ENCODE data around the gene MDN1.
A peak's percentile ranks its signal among the peaks of the same experiment; 100 is the strongest.
"Not testable (repeated sequence)": the region's sequence is repeated elsewhere in the genome, so short reads cannot be mapped to it uniquely, and the experiment has no call there.

Gene MDN1

DNA sequence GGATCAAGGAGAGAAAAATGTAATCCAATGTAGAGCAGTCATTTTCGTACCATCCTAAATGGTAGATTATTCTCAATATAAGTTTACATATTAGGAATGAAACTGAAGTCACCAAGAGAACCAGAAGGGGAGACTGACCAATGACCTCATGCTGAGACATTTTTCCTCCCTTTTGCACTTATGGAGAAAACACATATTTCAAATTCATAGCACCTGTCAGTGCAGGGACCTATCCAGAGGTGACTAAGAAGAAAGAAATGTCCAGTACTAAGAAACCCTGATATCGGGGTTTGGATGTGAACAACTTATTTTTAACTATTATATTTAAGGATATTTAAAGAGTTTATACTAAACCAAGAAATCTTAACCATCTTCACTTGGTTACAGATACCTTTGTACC, 164.5 kb downstream of the MDN1 start:
- Histone ChIP-seq H3K4me1 (ENCODE audit: insufficient read depth, low read length) (no peaks in the 10 kb centered on the region), H3K36me3 (ENCODE audit: insufficient read depth, low read length) (peaks cover 64% of the 10 kb centered on the region)

DNA sequence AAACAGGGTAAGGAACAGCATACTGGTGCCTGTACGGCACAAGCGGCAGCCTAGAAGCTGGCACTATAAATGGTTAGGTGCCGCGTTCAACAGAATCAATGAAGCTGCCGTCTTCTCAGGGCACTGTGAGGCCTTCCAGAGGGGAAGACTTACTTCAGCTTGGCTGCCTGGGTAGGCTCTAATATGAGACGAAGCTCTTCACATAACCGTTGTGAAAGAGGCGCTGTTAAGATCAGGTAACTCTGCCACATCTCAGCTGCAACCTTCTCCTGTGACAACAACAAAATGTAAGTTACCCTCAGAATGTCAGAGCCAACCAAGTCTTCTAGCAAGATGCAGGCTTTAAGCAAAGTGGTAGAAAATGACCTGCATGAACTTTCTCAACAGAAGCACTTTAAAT, 169.0 kb downstream of the MDN1 start:
- peaks cover 73% of the 10 kb centered on the region for H3K36me3 ChIP-seq (ENCODE audit: insufficient read depth, low read length)
- H3K9ac ChIP-seq (ENCODE audit: low read depth, low read length): no peak overlapping the region
- no peaks in the 10 kb centered on the region for H3K9me3 ChIP-seq (ENCODE audit: control insufficient read depth, insufficient read depth, low read length)
- no peaks in the 10 kb centered on the region for H3K4me1 ChIP-seq (ENCODE audit: insufficient read depth, low read length)

More for the DNA sequence above, 164.5 kb downstream of the MDN1 start:
- Histone ChIP-seq H3K9ac (ENCODE audit: low read depth, low read length) (no peak overlapping the region), H3K9me3 (ENCODE audit: control insufficient read depth, insufficient read depth, low read length) (no peaks in the 10 kb centered on the region)

DNA sequence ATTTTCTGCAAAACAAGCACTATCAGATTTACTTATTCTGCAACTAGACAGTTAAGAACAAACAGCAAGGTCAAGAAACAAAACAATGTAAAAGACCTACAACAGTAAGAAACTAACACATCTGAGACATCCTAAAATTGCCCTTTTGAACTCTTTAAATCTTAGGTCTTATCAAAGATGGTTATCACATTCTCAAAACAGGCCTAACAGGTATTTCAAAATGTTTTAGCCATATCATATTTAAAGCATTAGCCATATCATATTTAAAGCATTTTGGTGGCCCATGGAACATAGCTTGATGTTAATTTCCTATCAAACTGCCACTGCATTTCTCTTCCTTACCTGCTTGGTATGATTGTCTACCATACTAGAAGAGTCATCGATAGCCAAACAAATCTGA, 169.9 kb downstream of the MDN1 start:
- H3K36me3 ChIP-seq (ENCODE audit: insufficient read depth, low read length): peaks cover 72% of the 10 kb centered on the region
- no peaks in the 10 kb centered on the region for H3K4me1 ChIP-seq (ENCODE audit: insufficient read depth, low read length)

DNA sequence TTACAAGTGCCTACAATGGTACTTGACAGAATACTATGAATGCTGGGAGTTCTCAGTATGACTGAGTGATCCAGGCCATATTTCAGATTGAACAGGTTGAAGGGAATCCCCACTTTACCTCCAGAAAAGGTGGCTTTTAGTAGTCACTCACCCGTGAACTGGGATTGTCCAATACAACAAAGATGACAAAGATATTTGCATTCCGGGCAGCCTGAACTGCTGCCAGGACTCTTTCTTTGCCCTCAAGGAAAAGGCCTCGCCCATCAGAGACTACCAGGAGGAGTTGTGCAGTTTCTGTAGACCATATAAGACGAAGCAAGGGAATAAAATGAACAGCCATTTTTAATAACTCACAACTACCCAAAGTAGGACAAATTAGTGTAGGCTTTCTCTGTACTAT, 174.7 kb downstream of the MDN1 start:
- no peaks in the 10 kb centered on the region for H3K9me3 ChIP-seq (ENCODE audit: control insufficient read depth, insufficient read depth, low read length)
- H3K36me3 ChIP-seq (ENCODE audit: insufficient read depth, low read length): peaks cover 56% of the 10 kb centered on the region
- 0 out of 2 replicates have a peak, but pooled peaks cover 5% of the 10 kb centered on the region for H3K4me1 ChIP-seq (ENCODE audit: insufficient read depth, low read length)
- H3K9ac ChIP-seq (ENCODE audit: low read depth, low read length): no peak overlapping the region

More for the DNA sequence above, 169.9 kb downstream of the MDN1 start:
- Histone ChIP-seq H3K9ac (ENCODE audit: low read depth, low read length) (no peak overlapping the region), H3K9me3 (ENCODE audit: control insufficient read depth, insufficient read depth, low read length) (no peaks in the 10 kb centered on the region)

DNA sequence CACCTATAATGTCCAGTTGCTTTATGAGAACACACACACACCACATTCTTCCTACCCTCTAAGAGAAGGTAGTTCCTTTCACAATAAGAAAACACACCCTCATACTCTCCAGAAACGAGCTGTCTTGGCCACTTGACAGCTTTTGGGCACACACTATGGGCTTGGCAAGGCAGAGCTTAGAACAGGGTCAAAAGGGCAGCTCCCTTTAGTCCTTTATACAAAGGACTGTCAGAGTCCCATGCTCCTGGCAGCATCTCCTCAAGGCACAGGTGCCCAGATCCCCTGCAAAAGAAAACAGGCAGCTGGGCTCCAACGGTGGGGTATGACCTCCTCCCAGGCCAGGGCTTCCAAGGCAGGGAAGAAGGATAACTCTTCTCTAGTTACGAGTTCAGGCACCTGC, 176.2 kb downstream of the MDN1 start:
- Histone ChIP-seq H3K36me3 (ENCODE audit: insufficient read depth, low read length) (peaks cover 50% of the 10 kb centered on the region), H3K9me3 (ENCODE audit: control insufficient read depth, insufficient read depth, low read length) (no peaks in the 10 kb centered on the region), H3K4me1 (ENCODE audit: insufficient read depth, low read length) (0 out of 2 replicates have a peak, but pooled peaks cover 5% of the 10 kb centered on the region), H3K9ac (ENCODE audit: low read depth, low read length) (no peak overlapping the region)

DNA sequence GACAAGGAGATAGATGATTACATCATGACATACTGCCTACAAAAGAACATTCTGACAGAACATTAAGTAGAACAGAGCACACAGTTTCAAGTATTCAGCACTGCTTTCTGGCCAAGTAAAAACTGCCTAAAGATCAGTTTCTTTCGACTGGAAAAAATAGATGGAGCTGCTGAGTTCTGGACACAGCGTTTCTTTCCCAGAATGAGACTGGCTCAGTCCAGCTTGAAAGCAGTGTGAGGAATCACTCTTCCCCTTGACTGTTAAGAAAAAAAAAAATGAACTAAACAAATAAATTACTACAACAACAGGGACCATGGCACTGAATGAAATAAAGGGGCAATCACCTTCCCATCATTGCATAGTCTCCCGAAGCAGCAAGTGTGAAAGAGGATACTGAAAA, 176.6 kb downstream of the MDN1 start:
- Histone ChIP-seq H3K36me3 (ENCODE audit: insufficient read depth, low read length) (peaks cover 45% of the 10 kb centered on the region), H3K9ac (ENCODE audit: low read depth, low read length) (no peak overlapping the region), H3K4me1 (ENCODE audit: insufficient read depth, low read length) (0 out of 2 replicates have a peak, but pooled peaks cover 5% of the 10 kb centered on the region), H3K9me3 (ENCODE audit: control insufficient read depth, insufficient read depth, low read length) (no peaks in the 10 kb centered on the region)

DNA sequence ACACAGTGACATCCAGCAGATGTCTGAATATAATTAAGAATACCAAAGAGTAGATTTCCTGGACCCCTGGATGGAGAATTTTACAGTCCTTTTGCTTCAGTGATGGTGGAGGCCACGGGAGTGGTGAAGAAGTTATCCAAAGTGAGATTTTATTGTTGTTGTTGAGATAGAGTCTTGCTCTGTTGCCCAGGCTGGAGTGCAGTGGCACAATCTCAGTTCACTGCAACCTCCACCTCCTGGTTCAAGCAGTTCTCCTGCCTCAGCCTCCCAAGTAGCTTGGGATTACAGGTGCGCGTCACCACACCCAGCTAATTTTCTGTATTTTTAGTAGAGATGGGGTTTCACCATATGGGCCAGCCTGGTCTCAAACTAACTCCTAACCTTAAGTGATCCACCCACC, 178.0 kb downstream of the MDN1 start:
- not testable (repeated sequence) for H3K9ac ChIP-seq (ENCODE audit: low read depth, low read length); H3K9me3 ChIP-seq (ENCODE audit: control insufficient read depth, insufficient read depth, low read length); H3K4me1 ChIP-seq (ENCODE audit: insufficient read depth, low read length)
- H3K36me3 ChIP-seq (ENCODE audit: insufficient read depth, low read length): peaks cover 32% of the 10 kb centered on the region

DNA sequence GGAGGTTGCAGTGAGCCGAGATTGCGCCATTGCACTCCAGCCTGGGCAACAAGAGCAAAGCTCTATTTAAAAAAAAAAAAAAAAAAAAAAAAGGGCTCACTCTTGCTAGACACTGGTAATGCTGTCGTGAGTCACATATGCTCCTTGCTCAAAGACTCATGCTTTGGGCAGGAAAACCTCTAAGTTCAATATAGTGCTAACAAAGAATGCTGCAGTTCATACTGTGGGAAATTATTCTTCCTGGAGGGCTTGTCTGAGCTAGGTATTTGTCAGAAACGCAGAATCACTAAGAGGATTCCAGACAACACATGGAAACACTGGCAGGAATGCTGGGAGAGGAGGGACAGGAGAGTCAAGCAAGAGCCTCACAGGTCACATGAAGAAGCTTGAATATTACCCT, 178.8 kb downstream of the MDN1 start:
- peaks cover 25% of the 10 kb centered on the region for H3K36me3 ChIP-seq (ENCODE audit: insufficient read depth, low read length)

DNA sequence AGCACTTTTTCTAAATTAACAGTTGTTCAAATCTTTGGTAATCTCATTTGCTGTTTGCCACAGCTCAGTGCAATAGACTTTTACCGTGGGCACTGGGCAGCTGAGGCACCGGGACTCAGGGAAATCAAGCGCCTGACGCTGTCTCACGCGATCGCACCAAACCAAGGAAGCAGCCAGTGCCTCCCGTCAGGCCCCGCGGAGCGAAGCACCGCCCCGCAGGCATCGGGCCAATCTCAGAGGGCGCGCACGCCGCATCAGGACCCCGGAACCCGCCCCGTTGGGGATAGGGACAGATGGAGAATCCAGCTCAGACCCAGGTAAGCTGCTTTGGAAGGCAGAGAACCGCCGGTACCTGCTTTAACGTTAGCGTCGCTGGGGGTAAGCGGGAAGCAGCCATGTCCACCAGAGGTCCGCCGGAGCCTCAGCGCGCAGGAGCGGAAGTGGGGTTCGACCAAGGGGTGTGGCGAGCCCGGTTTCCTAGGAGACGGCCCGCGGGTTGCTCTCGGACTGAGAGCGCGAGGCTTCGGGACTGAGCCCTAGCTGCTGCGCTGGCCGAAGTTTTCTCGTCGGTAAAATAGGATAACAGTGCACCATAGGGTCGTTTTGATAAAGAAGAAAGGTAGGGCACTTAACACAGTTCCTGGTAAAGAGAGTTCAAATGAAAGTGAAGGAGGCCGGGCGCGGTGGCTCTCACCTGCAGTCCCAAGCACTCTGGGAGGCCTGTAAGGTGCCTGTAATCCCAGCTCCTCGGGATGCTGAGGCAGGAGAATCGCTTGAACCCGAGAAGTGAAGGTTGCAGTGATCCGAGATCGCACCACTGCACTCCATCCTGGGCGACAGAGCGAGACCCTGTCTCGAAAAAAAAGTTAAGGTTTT, 181.0 kb downstream of the MDN1 start, which contains the start of gene LYRM2:
Gene LYRM2, minus strand, starts transcription at position 428 of the 876 bp plus-strand sequence. Its CDS starts 31 bp downstream, at position 397.
- Histone ChIP-seq H3K4me1 (ENCODE audit: insufficient read depth, low read length) (0 out of 2 replicates have a peak, but pooled peaks cover 5% of the 10 kb centered on the region), H3K9ac (ENCODE audit: low read depth, low read length) (peak within 1 kb of the TSS; percentile 90), H3K9me3 (ENCODE audit: control insufficient read depth, insufficient read depth, low read length) (no peaks in the 10 kb centered on the region), H3K36me3 (ENCODE audit: insufficient read depth, low read length) (peaks cover 9% of the 10 kb centered on the region; the same call in 1 of the 2 replicates)

More for the DNA sequence above, 178.8 kb downstream of the MDN1 start:
- Histone ChIP-seq H3K9me3 (ENCODE audit: control insufficient read depth, insufficient read depth, low read length) (no peaks in the 10 kb centered on the region), H3K9ac (ENCODE audit: low read depth, low read length) (no peak overlapping the region), H3K4me1 (ENCODE audit: insufficient read depth, low read length) (0 out of 2 replicates have a peak, but pooled peaks cover 5% of the 10 kb centered on the region)

DNA sequence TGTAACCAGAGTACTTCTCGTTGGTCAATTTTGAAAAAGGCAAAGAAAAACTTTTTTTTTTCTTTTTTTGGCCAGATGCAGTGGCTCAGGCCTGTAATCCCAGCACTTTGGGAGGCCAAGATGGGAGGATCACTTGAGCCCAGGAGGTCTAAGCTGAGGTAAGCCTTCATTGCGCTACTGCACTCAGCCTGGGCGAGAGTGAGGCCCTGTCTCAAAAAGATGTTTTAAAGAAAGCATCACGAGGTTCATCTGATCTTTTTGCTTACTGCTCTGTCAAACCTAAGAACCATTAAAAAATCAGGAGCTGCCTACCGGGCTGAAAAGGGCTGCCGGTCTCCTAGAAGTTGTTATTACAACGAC, 181.7 kb downstream of the MDN1 start:
- Histone ChIP-seq H3K36me3 (ENCODE audit: insufficient read depth, low read length) (peaks cover 7% of the 10 kb centered on the region; the same call in 1 of the 2 replicates), H3K9me3 (ENCODE audit: control insufficient read depth, insufficient read depth, low read length) (no peaks in the 10 kb centered on the region), H3K9ac (ENCODE audit: low read depth, low read length) (peak overlapping the region; percentile 90), H3K4me1 (ENCODE audit: insufficient read depth, low read length) (0 out of 2 replicates have a peak, but pooled peaks cover 5% of the 10 kb centered on the region)

DNA sequence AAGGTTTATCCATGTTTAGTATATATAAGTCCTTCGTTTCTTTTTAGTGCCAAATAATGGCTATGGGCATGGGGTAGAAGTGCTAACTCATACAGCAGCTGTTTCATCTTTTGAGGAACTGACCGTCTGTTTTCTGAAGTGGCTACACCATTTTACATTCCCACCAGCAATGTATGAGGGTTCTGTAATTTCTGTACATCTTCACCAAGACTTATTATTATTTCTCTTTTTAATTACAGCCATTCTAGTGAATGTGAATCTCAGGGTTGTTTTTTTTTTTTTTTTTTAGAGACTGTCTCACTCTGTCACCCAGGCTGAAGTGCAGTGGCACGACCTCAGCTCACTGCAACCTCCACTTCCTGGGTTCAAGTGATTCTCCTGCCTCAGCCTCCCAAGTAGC, 183.2 kb downstream of the MDN1 start:
- H3K9me3 ChIP-seq (ENCODE audit: control insufficient read depth, insufficient read depth, low read length); H3K36me3 ChIP-seq (ENCODE audit: insufficient read depth, low read length); H3K9ac ChIP-seq (ENCODE audit: low read depth, low read length); H3K4me1 ChIP-seq (ENCODE audit: insufficient read depth, low read length): not testable (repeated sequence)

DNA sequence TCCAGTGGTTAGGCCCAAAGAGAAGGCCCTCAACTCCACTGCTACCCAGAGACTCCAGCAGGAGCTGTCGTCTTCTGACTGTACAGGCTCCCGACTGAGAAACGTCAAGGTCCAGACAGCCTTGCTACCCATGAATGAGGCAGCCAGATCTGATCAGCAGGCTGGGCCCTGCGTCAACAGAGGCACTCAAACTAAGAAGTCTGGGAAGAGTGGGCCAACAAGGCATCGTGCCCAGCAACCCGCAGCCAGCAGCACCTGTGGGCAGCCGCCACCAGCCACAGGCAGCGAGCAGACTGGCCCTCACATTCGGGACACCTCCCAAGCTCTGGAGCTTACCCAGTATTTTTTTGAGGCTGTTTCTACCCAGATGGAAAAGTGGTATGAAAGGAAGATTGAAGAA, 189.1 kb downstream of the MDN1 start:
- Histone ChIP-seq H3K36me3 (ENCODE audit: insufficient read depth, low read length) (no peaks in the 10 kb centered on the region), H3K9ac (ENCODE audit: low read depth, low read length) (no peak overlapping the region), H3K9me3 (ENCODE audit: control insufficient read depth, insufficient read depth, low read length) (no peaks in the 10 kb centered on the region), H3K4me1 (ENCODE audit: insufficient read depth, low read length) (no peaks in the 10 kb centered on the region)

DNA sequence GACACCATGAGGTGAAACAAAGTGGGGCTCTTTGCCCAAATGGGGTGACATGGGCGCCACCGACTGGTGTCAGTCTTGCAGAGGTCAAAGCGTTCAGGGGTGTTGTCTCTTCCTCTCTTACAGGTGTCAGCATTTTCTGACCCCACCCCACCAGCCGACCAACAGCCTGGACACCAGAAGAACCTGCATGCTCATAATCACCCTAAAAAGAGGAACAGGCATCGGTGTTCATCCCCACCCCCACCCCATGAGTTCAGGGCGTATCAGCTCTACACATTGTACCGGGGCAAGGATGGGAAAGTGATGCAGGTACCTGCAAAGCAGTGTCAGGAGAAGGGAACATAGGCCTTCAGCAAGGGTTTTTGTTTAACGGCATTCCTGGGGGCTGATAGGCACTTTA, 195.8 kb downstream of the MDN1 start:
- H3K9ac ChIP-seq (ENCODE audit: low read depth, low read length): no peak overlapping the region
- H3K4me1 ChIP-seq (ENCODE audit: insufficient read depth, low read length): no peaks in the 10 kb centered on the region
- no peaks in the 10 kb centered on the region for H3K36me3 ChIP-seq (ENCODE audit: insufficient read depth, low read length)
- no peaks in the 10 kb centered on the region for H3K9me3 ChIP-seq (ENCODE audit: control insufficient read depth, insufficient read depth, low read length)

DNA sequence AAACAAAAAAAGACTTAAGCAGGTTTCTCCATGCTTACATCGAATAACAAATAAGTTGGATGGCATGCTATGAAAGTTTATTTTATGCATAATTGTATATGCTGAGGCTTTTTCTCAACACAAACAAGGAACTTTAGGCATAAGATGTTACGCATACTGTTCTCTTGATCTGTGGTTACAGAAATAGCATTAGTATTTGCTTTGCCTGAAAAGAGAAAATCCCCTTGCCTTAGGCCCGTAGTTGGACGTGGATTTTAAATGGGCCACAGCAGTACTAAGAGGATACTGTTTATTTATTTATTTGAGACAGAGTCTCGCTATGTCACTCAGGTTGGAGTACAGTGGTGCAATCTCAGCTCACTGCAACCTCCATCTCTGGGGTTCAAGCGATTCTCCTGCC, 200.0 kb downstream of the MDN1 start:
- H3K9ac ChIP-seq (ENCODE audit: low read depth, low read length): no peak overlapping the region
- no peaks in the 10 kb centered on the region for H3K9me3 ChIP-seq (ENCODE audit: control insufficient read depth, insufficient read depth, low read length)
- no peaks in the 10 kb centered on the region for H3K36me3 ChIP-seq (ENCODE audit: insufficient read depth, low read length)
- H3K4me1 ChIP-seq (ENCODE audit: insufficient read depth, low read length): no peaks in the 10 kb centered on the region

DNA sequence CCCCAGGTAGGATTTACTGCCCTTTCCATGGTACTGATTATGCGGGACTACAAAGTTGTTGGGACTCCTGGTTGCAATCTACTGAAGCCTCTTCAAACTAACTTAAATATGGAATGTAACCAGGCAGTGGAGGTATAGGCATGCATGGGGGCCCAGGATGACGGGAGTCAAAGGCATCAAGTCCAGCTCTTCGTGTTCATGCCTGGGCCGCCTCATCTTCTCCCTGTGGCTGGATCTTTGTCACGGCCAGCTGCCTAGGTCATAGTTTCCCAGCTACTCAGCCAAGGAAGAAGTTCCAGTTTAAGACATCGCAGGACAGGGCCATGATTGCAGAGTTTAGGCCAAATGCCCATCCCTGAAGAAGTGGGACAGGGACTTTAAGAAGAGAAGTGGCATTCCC, 201.6 kb downstream of the MDN1 start:
- Histone ChIP-seq H3K36me3 (ENCODE audit: insufficient read depth, low read length) (no peaks in the 10 kb centered on the region), H3K9me3 (ENCODE audit: control insufficient read depth, insufficient read depth, low read length) (no peaks in the 10 kb centered on the region), H3K4me1 (ENCODE audit: insufficient read depth, low read length) (no peaks in the 10 kb centered on the region), H3K9ac (ENCODE audit: low read depth, low read length) (no peak overlapping the region)
